GM12891 (cell line): ENCODE results near the gene PIGV.

ENCODE experiments used
- PAX5 ChIP-seq: IDR thresholded peaks from 2 replicates; pipeline ENCODE4 v1.6.1; 2011; ENCODE audit warnings: low read length, moderate library complexity, mild to moderate bottlenecking; ENCODE audit not compliant: insufficient read depth, severe bottlenecking
- POLR2A ChIP-seq: IDR thresholded peaks from 2 replicates; pipeline ENCODE4 v1.6.1; 2011; ENCODE audit warnings: low read depth, low read length, control low read depth
- POLR2AphosphoS5 ChIP-seq: IDR thresholded peaks from 2 replicates; pipeline ENCODE4 v1.6.1; 2011; ENCODE audit warnings: low read depth, low read length, control low read depth
- POU2F2 ChIP-seq: IDR thresholded peaks from 2 replicates; pipeline ENCODE4 v1.6.1; 2011; ENCODE audit warnings: low read depth, mild to moderate bottlenecking, control low read depth, low read length, moderate library complexity
- SPI1 ChIP-seq: IDR thresholded peaks from 2 replicates; pipeline ENCODE4 v1.6.1; 2011; ENCODE audit warnings: low read depth, low read length, control low read depth
- TAF1 ChIP-seq: IDR thresholded peaks from 2 replicates; pipeline ENCODE4 v1.6.1; 2011; ENCODE audit warnings: low read depth, low read length, control low read depth

DNA sequence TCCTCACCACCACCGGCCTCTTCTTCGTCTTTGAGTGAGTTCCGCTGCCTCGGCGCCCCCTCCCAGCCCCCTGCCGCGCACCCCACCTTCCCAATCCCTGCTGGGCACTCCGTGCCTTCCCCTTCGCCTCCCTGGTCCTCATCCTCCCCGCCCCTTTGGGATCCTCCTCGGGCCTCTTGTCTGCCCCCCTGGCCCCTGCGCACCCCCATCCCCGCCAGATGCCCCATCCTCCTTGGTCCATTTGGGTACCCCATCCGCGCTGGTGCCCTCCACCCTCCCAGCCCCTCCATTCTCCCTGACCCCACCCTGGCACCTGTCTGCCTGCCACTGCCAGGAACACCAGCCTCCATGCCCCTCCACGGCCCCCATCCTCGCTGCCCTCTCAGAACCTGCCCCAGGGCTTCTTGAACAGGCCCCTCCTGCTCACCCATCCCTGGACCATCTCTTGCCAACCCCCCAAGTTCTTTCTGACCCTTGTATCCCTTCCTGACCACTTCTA is 39.4 kb downstream of the PIGV start:
- TF ChIP-seq POLR2A (no peak), SPI1 (no peak), TAF1 (no peak), PAX5 (no peak), POLR2AphosphoS5 (no peak), POU2F2 (no peak)
